PFSK-1 (cell line): ENCODE measurements around the gene SALL1.

Source experiments
- POLR2AphosphoS5 ChIP-seq: IDR thresholded peaks from 2 replicates; pipeline ENCODE4 v1.6.1; 2012; ENCODE audit warnings: low read depth, mild to moderate bottlenecking, control low read depth, low read length, moderate library complexity
- TAF1 ChIP-seq: IDR thresholded peaks from 2 replicates; pipeline ENCODE4 v1.6.1; 2012; ENCODE audit warnings: low read length, control low read depth, borderline replicate concordance; ENCODE audit not compliant: insufficient read depth

GRCh38 chr16:51180719-51181502 is 29.8 kb upstream of the SALL1 start:
- no peak for TF ChIP-seq POLR2AphosphoS5
- TF ChIP-seq TAF1, result no peak
